ENCODE data around the gene PROM2. TPM values are rescaled to one million over a fixed set of nuclear protein-coding genes. Genes with fewer than 3 reads are reported as not detected.
A peak's percentile ranks its signal among the peaks of the same experiment; 100 is the strongest.

Gene PROM2
- total and polyA plus RNA-seq, 7 experiments from 2014 or later: 0.24 to 1.2 (median 0.57) TPM; not detected in 2

DNA sequence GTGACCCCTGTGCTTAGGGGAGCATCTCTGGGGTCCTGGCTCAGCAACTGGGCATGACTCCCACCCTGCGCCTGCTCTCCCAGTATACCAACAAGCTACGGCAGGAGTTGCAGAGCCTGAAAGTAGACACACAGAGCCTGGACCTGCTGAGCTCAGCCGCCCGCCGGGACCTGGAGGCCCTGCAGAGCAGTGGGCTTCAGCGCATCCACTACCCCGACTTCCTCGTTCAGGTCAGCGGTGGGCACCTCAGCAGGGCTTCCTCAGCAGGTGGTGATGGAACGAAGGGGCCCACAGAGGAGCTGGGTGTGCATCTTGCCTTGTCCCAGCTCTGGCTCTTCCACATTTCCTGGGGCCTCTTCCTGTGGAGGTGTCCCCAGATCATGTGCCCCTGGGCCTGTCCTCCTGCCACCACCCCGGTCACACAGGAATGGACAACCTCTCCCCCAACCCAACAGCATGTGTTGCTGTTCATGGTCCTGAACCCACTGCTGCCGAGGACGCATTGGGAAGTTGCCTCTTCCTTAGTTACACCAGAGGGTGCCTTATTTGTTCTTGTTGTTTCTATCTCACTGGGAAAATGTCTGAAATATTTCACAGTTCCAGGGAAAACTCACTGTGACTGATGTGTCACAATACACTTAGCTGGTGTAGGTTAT, 10.8 kb downstream of the PROM2 start:
- DNase-seq (no peak), ATAC-seq (no peak)
- peaks cover 0 to 3% (median 1%) of the 10 kb centered on the region in 11 donors for H3K9me3 Mint-ChIP-seq
- no peak overlapping the region for H3K27ac Mint-ChIP-seq
- no peaks in the 10 kb centered on the region for H3K4me1 Mint-ChIP-seq
- intact Hi-C loops (cut with micrococcal nuclease): no loop called here
- POLR2A ChIA-PET: no interaction called here
- no peaks in the 10 kb centered on the region for H3K36me3 ChIP-seq (ENCODE audit: control insufficient read depth in 2 of 3, insufficient read depth in 3 of 3, low read length in 3 of 3)
- CTCF ChIA-PET: no interaction called here
- H3K27me3 ChIP-seq (ENCODE audit: control insufficient read depth in 2 of 2, insufficient read depth in 2 of 2, low read length in 2 of 2): no peaks in the 10 kb centered on the region
- no peak overlapping the region for H3K27ac ChIP-seq (ENCODE audit: low read depth, low read length)
- H3K4me3 ChIP-seq (ENCODE audit: low read length): no peak overlapping the region
- no peaks in the 10 kb centered on the region for H3K4me1 ChIP-seq (ENCODE audit: control insufficient read depth in 2 of 2, insufficient read depth in 2 of 2, low read length in 2 of 2)
- H3K27me3 Mint-ChIP-seq: no peaks in the 10 kb centered on the region
- H3K36me3 Mint-ChIP-seq: peaks cover 0 to 5% (median 0%) of the 10 kb centered on the region in 5 donors
- peaks cover 0 to 1% (median 0%) of the 10 kb centered on the region in 3 experiments for H3K9me3 ChIP-seq (ENCODE audit: control insufficient read depth in 2 of 3, low read length in 3 of 3)
- no peak overlapping the region for H3K4me3 Mint-ChIP-seq

- Histone ChIP-seq H3K36me3 (ENCODE audit: control insufficient read depth in 2 of 3, insufficient read depth in 3 of 3, low read length in 3 of 3) (no peaks in the 10 kb centered on the region), H3K27me3 (ENCODE audit: control insufficient read depth in 2 of 2, insufficient read depth in 2 of 2, low read length in 2 of 2) (no peaks in the 10 kb centered on the region), H3K27ac (ENCODE audit: low read depth, low read length) (no peak overlapping the region), H3K4me1 (ENCODE audit: control insufficient read depth in 2 of 2, insufficient read depth in 2 of 2, low read length in 2 of 2) (no peaks in the 10 kb centered on the region), H3K4me3 (ENCODE audit: low read length) (no peak overlapping the region), H3K9me3 (ENCODE audit: control insufficient read depth in 2 of 3, low read length in 3 of 3) (peaks cover 0 to 6% (median 0%) of the 10 kb centered on the region in 3 experiments)
- ChIA-PET POLR2A (no interaction called here), CTCF (no interaction called here)
- H3K27me3 Mint-ChIP-seq: no peaks in the 10 kb centered on the region
- intact Hi-C loops (cut with micrococcal nuclease): no loop called here
- ATAC-seq: no peak
- no peak overlapping the region for H3K4me3 Mint-ChIP-seq
- H3K4me1 Mint-ChIP-seq: no peaks in the 10 kb centered on the region
- DNase-seq: no peak
- peaks cover 3 to 8% (median 6%) of the 10 kb centered on the region in 11 donors for H3K9me3 Mint-ChIP-seq
- no peak overlapping the region for H3K27ac Mint-ChIP-seq
- H3K36me3 Mint-ChIP-seq: peaks cover 0 to 10% (median 0%) of the 10 kb centered on the region in 5 donors
These were observed 11.3 kb downstream of the PROM2 start for GRCh38 chr2:95285542-95285932.

- CTCF ChIA-PET: no interaction called here
- intact Hi-C loops (cut with micrococcal nuclease): no loop called here
- ATAC-seq (no peak), DNase-seq (no peak)
- H3K4me3 ChIP-seq (ENCODE audit: low read length): no peak overlapping the region
- Mint-ChIP-seq H3K27ac (no peak overlapping the region), H3K4me1 (no peaks in the 10 kb centered on the region), H3K9me3 (peaks cover 6 to 26% (median 17%) of the 10 kb centered on the region in 11 donors), H3K4me3 (no peak overlapping the region), H3K36me3 (peaks cover 0 to 12% (median 3%) of the 10 kb centered on the region in 5 donors), H3K27me3 (no peaks in the 10 kb centered on the region)
- H3K9me3 ChIP-seq (ENCODE audit: control insufficient read depth in 2 of 3, low read length in 3 of 3): peaks cover 0 to 15% (median 0%) of the 10 kb centered on the region in 3 experiments
- POLR2A ChIA-PET: no interaction called here
- H3K36me3 ChIP-seq (ENCODE audit: control insufficient read depth in 2 of 3, insufficient read depth in 3 of 3, low read length in 3 of 3): no peaks in the 10 kb centered on the region
- no peak overlapping the region for H3K27ac ChIP-seq (ENCODE audit: low read depth, low read length)
- H3K4me1 ChIP-seq (ENCODE audit: control insufficient read depth in 2 of 2, insufficient read depth in 2 of 2, low read length in 2 of 2): no peaks in the 10 kb centered on the region
- H3K27me3 ChIP-seq (ENCODE audit: control insufficient read depth in 2 of 2, insufficient read depth in 2 of 2, low read length in 2 of 2): no peaks in the 10 kb centered on the region
These were observed 13.1 kb downstream of the PROM2 start for GRCh38 chr2:95287336-95287735.

GRCh38 chr2:95287806-95288205, 13.6 kb downstream of the PROM2 start:
- Histone ChIP-seq H3K36me3 (ENCODE audit: control insufficient read depth in 2 of 3, insufficient read depth in 3 of 3, low read length in 3 of 3) (no peaks in the 10 kb centered on the region), H3K4me3 (ENCODE audit: low read length) (no peak overlapping the region), H3K4me1 (ENCODE audit: control insufficient read depth in 2 of 2, insufficient read depth in 2 of 2, low read length in 2 of 2) (no peaks in the 10 kb centered on the region), H3K27ac (ENCODE audit: low read depth, low read length) (no peak overlapping the region), H3K27me3 (ENCODE audit: control insufficient read depth in 2 of 2, insufficient read depth in 2 of 2, low read length in 2 of 2) (no peaks in the 10 kb centered on the region), H3K9me3 (ENCODE audit: control insufficient read depth in 2 of 3, low read length in 3 of 3) (peaks cover 0 to 19% (median 0%) of the 10 kb centered on the region in 3 experiments)
- Mint-ChIP-seq H3K27ac (no peak overlapping the region), H3K4me1 (no peaks in the 10 kb centered on the region), H3K4me3 (no peak overlapping the region), H3K9me3 (peaks cover 6 to 29% (median 17%) of the 10 kb centered on the region in 11 donors), H3K27me3 (no peaks in the 10 kb centered on the region), H3K36me3 (peaks cover 0 to 12% (median 3%) of the 10 kb centered on the region in 5 donors)
- ATAC-seq (peak; percentile 6), DNase-seq (no peak)
- CTCF ChIA-PET: no interaction called here
- intact Hi-C loops (cut with micrococcal nuclease): no loop called here
- POLR2A ChIA-PET: no interaction called here

DNA sequence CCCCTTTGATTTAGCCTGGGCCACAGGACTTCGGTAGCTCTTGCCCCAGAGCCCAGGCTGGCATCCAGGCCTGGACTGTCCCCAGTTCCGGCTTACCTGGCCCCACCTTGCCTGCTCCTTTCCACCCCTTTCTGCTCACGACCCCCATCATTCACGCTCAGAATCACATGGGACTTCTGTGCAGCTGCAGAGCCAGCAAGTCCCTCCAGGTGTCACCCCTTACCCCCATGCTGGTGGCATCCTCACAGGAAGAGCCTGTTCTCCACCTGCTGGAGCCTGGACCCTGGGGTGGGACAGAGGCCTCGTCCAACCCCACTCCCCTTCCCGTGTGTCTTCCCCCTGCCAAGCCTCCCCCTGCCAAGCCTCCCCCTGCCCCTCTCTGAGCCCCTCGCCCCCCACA, 15.0 kb downstream of the PROM2 start:
- no peaks in the 10 kb centered on the region for H3K36me3 ChIP-seq (ENCODE audit: control insufficient read depth in 2 of 3, insufficient read depth in 3 of 3, low read length in 3 of 3)
- H3K9me3 ChIP-seq (ENCODE audit: control insufficient read depth in 2 of 3, low read length in 3 of 3): peaks cover 0 to 21% (median 0%) of the 10 kb centered on the region in 3 experiments
- peaks cover 6 to 29% (median 16%) of the 10 kb centered on the region in 11 donors for H3K9me3 Mint-ChIP-seq
- no peak overlapping the region for H3K27ac Mint-ChIP-seq
- no peak overlapping the region for H3K27ac ChIP-seq (ENCODE audit: low read depth, low read length)
- no peak for ATAC-seq
- H3K36me3 Mint-ChIP-seq: peaks cover 0 to 12% (median 3%) of the 10 kb centered on the region in 5 donors
- no peak overlapping the region for H3K4me3 Mint-ChIP-seq
- CTCF ChIA-PET: no interaction called here
- no peaks in the 10 kb centered on the region for H3K4me1 Mint-ChIP-seq
- no peaks in the 10 kb centered on the region for H3K27me3 ChIP-seq (ENCODE audit: control insufficient read depth in 2 of 2, insufficient read depth in 2 of 2, low read length in 2 of 2)
- no peaks in the 10 kb centered on the region for H3K27me3 Mint-ChIP-seq
- POLR2A ChIA-PET: no interaction called here
- DNase-seq: no peak
- no peaks in the 10 kb centered on the region for H3K4me1 ChIP-seq (ENCODE audit: control insufficient read depth in 2 of 2, insufficient read depth in 2 of 2, low read length in 2 of 2)
- no peak overlapping the region for H3K4me3 ChIP-seq (ENCODE audit: low read length)
- intact Hi-C loops (cut with micrococcal nuclease): no loop called here

DNA sequence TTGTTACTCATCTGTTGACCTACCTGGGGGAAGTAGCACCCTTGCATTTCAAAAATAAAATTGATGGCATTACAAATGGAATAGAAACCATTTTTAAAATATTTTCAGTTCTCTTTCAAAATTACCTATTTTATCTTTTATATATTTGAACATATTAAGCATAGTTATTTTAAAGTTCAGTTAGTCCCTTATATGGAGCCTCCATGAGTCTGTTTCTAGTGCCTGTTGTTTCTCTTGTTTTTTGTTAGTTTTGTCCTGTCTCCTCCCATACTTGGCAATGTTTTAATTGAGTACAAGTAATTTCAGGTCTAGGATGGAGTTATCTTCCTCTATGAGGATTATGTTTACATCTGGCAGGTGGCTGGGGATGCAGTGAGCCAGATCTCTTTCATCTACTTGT, 17.0 kb downstream of the PROM2 start:
- Histone ChIP-seq H3K4me1 (ENCODE audit: control insufficient read depth in 2 of 2, insufficient read depth in 2 of 2, low read length in 2 of 2) (no peaks in the 10 kb centered on the region), H3K4me3 (ENCODE audit: low read length) (no peak overlapping the region), H3K36me3 (ENCODE audit: control insufficient read depth in 2 of 3, insufficient read depth in 3 of 3, low read length in 3 of 3) (no peaks in the 10 kb centered on the region), H3K9me3 (ENCODE audit: control insufficient read depth in 2 of 3, low read length in 3 of 3) (peaks cover 0 to 21% (median 0%) of the 10 kb centered on the region in 3 experiments), H3K27me3 (ENCODE audit: control insufficient read depth in 2 of 2, insufficient read depth in 2 of 2, low read length in 2 of 2) (no peaks in the 10 kb centered on the region), H3K27ac (ENCODE audit: low read depth, low read length) (no peak overlapping the region)
- peaks cover 0 to 12% (median 3%) of the 10 kb centered on the region in 5 donors for H3K36me3 Mint-ChIP-seq
- intact Hi-C loops (cut with micrococcal nuclease): no loop called here
- no peak for DNase-seq
- H3K4me1 Mint-ChIP-seq: no peaks in the 10 kb centered on the region
- H3K4me3 Mint-ChIP-seq: no peak overlapping the region
- H3K27me3 Mint-ChIP-seq: peaks cover 0 to 5% (median 0%) of the 10 kb centered on the region in 5 donors
- no peak overlapping the region for H3K27ac Mint-ChIP-seq
- CTCF ChIA-PET: no interaction called here
- H3K9me3 Mint-ChIP-seq: peaks cover 6 to 29% (median 16%) of the 10 kb centered on the region in 11 donors
- ATAC-seq: no peak
- POLR2A ChIA-PET: no interaction called here

- no peak overlapping the region for H3K4me3 ChIP-seq (ENCODE audit: low read length)
- peaks cover 0 to 12% (median 3%) of the 10 kb centered on the region in 5 donors for H3K36me3 Mint-ChIP-seq
- ChIA-PET CTCF (no interaction called here), POLR2A (no interaction called here)
- H3K27me3 Mint-ChIP-seq: peaks cover 0 to 15% (median 0%) of the 10 kb centered on the region in 5 donors
- no peak overlapping the region for H3K27ac ChIP-seq (ENCODE audit: low read depth, low read length)
- H3K9me3 ChIP-seq (ENCODE audit: control insufficient read depth in 2 of 3, low read length in 3 of 3): peaks cover 0 to 21% (median 0%) of the 10 kb centered on the region in 3 experiments
- H3K4me3 Mint-ChIP-seq: no peak overlapping the region
- peaks cover 6 to 29% (median 16%) of the 10 kb centered on the region in 11 donors for H3K9me3 Mint-ChIP-seq
- DNase-seq: no peak
- intact Hi-C loops (cut with micrococcal nuclease): no loop called here
- no peaks in the 10 kb centered on the region for H3K4me1 ChIP-seq (ENCODE audit: control insufficient read depth in 2 of 2, insufficient read depth in 2 of 2, low read length in 2 of 2)
- H3K36me3 ChIP-seq (ENCODE audit: control insufficient read depth in 2 of 3, insufficient read depth in 3 of 3, low read length in 3 of 3): no peaks in the 10 kb centered on the region
- H3K4me1 Mint-ChIP-seq: peaks cover 0 to 8% (median 0%) of the 10 kb centered on the region in 7 donors
- no peak overlapping the region for H3K27ac Mint-ChIP-seq
- H3K27me3 ChIP-seq (ENCODE audit: control insufficient read depth in 2 of 2, insufficient read depth in 2 of 2, low read length in 2 of 2): no peaks in the 10 kb centered on the region
- ATAC-seq: no peak
These were observed 18.5 kb downstream of the PROM2 start for GRCh38 chr2:95292623-95293260.

All from naive thymus-derived CD4-positive, alpha-beta T cell (primary cell).